NCI-H1694 (cell line): ENCODE data around the gene HGFAC.
"Not testable (repeated sequence)": the region's sequence is repeated elsewhere in the genome, so short reads cannot be mapped to it uniquely, and the experiment has no call there.

Experiments
- DNase-seq: peaks from one replicate; lab custom pipeline; 2025; lab: John Stamatoyannopoulos, UW

HGFAC gene

GRCh38 chr4:3442959-3443749 lies 1.4 kb downstream of the HGFAC start:
- DNase-seq = peak; percentile 18

- no peak for DNase-seq
These were observed 2.1 kb downstream of the HGFAC start for GRCh38 chr4:3443750-3444309.

- no peak for DNase-seq
These were observed 2.8 kb downstream of the HGFAC start for GRCh38 chr4:3444351-3445110.

- no peak for DNase-seq
These were observed 3.5 kb downstream of the HGFAC start for GRCh38 chr4:3445111-3445820.

- no peak for DNase-seq
These were observed 4.2 kb downstream of the HGFAC start for GRCh38 chr4:3445829-3446545.

GRCh38 chr4:3446631-3447320 lies 5.0 kb downstream of the HGFAC start:
- DNase-seq = no peak

- DNase-seq = no peak
These were observed 5.9 kb downstream of the HGFAC start for GRCh38 chr4:3447431-3448395.

- no peak for DNase-seq
These were observed 7.3 kb downstream of the HGFAC start for GRCh38 chr4:3449047-3449573.

GRCh38 chr4:3449574-3450534 lies 8.1 kb downstream of the HGFAC start:
- no peak for DNase-seq

- no peak for DNase-seq
These were observed 8.9 kb downstream of the HGFAC start for GRCh38 chr4:3450643-3451042.

GRCh38 chr4:3451956-3452355 lies 10.2 kb downstream of the HGFAC start:
- no peak for DNase-seq

GRCh38 chr4:3452376-3452775 lies 10.6 kb downstream of the HGFAC start:
- DNase-seq = no peak

GRCh38 chr4:3455596-3455995 lies 13.8 kb downstream of the HGFAC start:
- not testable (repeated sequence) for DNase-seq

GRCh38 chr4:3458371-3458770 lies 16.6 kb downstream of the HGFAC start:
- DNase-seq = no peak

- DNase-seq = not testable (repeated sequence)
These were observed 17.4 kb downstream of the HGFAC start for GRCh38 chr4:3459156-3459555.

- no peak for DNase-seq
These were observed 19.2 kb downstream of the HGFAC start for GRCh38 chr4:3460926-3461325.

GRCh38 chr4:3461515-3462291 lies 19.9 kb downstream of the HGFAC start:
- peak; percentile 51 for DNase-seq

GRCh38 chr4:3462321-3462789 lies 20.6 kb downstream of the HGFAC start:
- no peak for DNase-seq
